GM12892 (cell line): ENCODE data around the gene TSFM.

ENCODE experiments used
- POLR2A ChIP-seq: IDR thresholded peaks from 2 replicates; pipeline ENCODE4 v1.6.1; 2011; ENCODE audit warnings: low read depth, low read length, control low read depth
- TAF1 ChIP-seq: IDR thresholded peaks from 2 replicates; pipeline ENCODE4 v1.6.1; 2011; ENCODE audit warnings: low read depth, mild to moderate bottlenecking, control low read depth, low read length, borderline replicate concordance

- TF ChIP-seq POLR2A (no peak), TAF1 (no peak)
Observed at GRCh38 chr12:57838594-57839302, 56.2 kb downstream of the TSFM start.
